Measurements from ENCODE around the gene C14orf180. TPM values are rescaled to one million over a fixed set of nuclear protein-coding genes. Genes with fewer than 3 reads are reported as not detected.

The C14orf180 gene
- not detected for total RNA-seq
- polyA plus RNA-seq = not detected

DNA sequence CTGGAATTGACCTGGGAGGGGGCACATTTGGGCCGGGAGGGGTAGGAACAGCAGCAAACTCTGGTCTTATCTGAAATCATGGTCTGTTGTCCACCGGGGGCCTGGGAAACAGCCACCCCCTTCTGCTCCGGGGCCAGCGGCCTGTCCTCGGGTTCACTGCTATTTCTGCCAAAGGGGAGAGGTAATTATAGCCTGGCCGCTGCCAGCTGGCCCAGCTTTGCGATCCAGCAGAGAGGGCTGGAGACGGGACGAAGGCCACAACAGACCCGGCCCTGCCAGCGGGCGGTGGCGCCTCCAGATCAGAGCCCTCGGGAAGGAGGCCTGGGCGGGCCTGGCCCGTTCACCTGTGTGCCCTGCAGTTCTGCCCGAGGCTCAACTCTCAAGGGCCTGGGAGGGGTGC, at the start of gene C14orf180:
Gene C14orf180, plus strand, starts transcription at position 258 of the 400 bp plus-strand sequence. CDS start 6,667 bp downstream, outside the sequence.
- POLR2A ChIA-PET (ENCODE audit: partially characterized antibody) = no interaction called here
- Mint-ChIP-seq H3K9me3 (no peaks in the 10 kb centered on the region), H3K27ac (no peak within 1 kb of the TSS), H3K4me3 (no peak within 1 kb of the TSS), H3K36me3 (no peaks in the 10 kb centered on the region), H3K27me3 (peaks cover 4% of the 10 kb centered on the region in 2 donors), H3K4me1 (no peaks in the 10 kb centered on the region)
- Histone ChIP-seq H3K36me3 (ENCODE audit: insufficient read depth, low read length) (no peaks in the 10 kb centered on the region), H3K4me1 (ENCODE audit: insufficient read depth, low read length) (no peaks in the 10 kb centered on the region), H3K27ac (ENCODE audit: low read depth, low read length) (no peak within 1 kb of the TSS), H3K4me3 (ENCODE audit: low read length in 2 of 2) (no peak within 1 kb of the TSS), H3K27me3 (ENCODE audit: insufficient read depth, low read length) (no peaks in the 10 kb centered on the region), H3K9me3 (ENCODE audit: control insufficient read depth in 1 of 2, low read length in 2 of 2) (no peaks in the 10 kb centered on the region)
- DNase-seq = no peak
- CTCF ChIA-PET (ENCODE audit: partially characterized antibody) = no interaction called here
- intact Hi-C loops (cut with micrococcal nuclease) = no loop called here

DNA sequence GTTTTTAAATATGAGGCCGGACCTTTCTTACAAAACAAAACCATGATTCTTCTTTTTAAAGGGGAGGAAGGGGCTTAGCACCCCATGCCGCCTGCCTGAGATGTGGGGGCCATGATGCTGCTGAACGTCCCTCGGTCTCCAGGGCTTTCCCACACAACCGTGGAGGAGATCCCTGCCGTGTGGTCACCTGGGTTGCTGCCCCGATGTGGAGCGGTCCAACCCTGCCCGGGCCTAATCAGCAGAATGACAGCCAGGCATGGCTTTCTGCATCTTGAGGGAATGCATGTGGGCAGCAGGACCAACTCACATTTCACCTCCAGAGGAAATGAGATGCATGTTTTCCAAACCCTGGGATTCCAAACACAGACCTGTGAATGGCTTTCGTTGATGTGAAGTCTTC, 48.9 kb upstream of the C14orf180 start:
- H3K4me3 Mint-ChIP-seq = no peak overlapping the region
- POLR2A ChIA-PET (ENCODE audit: partially characterized antibody) = no interaction called here
- H3K27me3 Mint-ChIP-seq = peaks cover 0 to 12% of the 10 kb centered on the region in 2 donors
- Histone ChIP-seq H3K27me3 (ENCODE audit: insufficient read depth, low read length) (no peaks in the 10 kb centered on the region), H3K9me3 (ENCODE audit: control insufficient read depth in 1 of 2, low read length in 2 of 2) (peaks cover 0 to 3% of the 10 kb centered on the region in 2 donors), H3K4me1 (ENCODE audit: insufficient read depth, low read length) (no peaks in the 10 kb centered on the region), H3K4me3 (ENCODE audit: low read length in 2 of 2) (no peak overlapping the region), H3K27ac (ENCODE audit: low read depth, low read length) (no peak overlapping the region), H3K36me3 (ENCODE audit: insufficient read depth, low read length) (no peaks in the 10 kb centered on the region)
- H3K36me3 Mint-ChIP-seq = peaks cover 0 to 3% of the 10 kb centered on the region in 2 donors
- H3K27ac Mint-ChIP-seq = no peak overlapping the region
- H3K9me3 Mint-ChIP-seq = peaks cover 6 to 38% (median 21%) of the 10 kb centered on the region in 8 donors
- H3K4me1 Mint-ChIP-seq = peaks cover 0 to 19% (median 8%) of the 10 kb centered on the region in 4 donors
- intact Hi-C loops (cut with micrococcal nuclease) = no loop called here
- DNase-seq = no peak
- CTCF ChIA-PET (ENCODE audit: partially characterized antibody) = no interaction called here

DNA sequence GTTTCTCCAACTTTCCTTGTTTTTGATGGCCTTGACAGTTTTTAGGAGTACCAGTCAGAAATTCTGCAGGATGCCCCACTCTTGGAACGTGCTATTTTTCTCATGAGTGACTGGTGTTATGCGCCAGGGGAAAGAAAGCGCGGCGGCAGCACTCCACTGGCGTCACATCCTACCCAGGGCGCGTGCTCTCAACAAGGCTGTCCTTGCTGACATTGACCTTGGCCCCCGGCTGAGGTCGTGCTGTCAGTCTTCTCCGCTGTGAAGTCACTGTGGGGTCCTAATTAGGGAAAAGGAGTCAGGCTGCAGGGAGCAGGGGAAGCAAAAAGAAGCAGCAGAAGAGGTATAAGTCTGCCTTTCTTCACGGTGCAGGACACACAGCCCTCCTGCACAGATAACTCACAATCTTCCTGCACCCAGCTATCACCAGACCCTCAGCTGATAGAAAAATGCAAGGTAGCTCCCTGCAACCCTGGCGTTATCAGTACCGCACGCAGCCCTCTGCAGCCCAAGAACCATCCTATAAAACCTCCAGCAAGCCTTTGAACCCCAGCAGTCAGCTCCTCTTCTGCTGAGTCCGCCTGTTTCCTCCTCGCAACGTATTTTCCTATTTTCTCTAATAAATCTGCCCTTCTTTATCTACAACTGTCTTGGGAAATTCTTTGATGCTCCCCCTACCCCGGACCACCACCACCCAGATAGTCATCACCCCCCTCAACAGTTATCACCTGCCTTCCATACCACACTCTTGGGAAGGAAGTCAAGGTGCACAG, 48.0 kb upstream of the C14orf180 start:
- Mint-ChIP-seq H3K9me3 (peaks cover 6 to 41% (median 21%) of the 10 kb centered on the region in 8 donors), H3K4me3 (no peak overlapping the region), H3K36me3 (peaks cover 0 to 3% of the 10 kb centered on the region in 2 donors), H3K27ac (peak overlapping the region in 1 of 7 donors; percentile 1), H3K4me1 (peaks cover 0 to 19% (median 8%) of the 10 kb centered on the region in 4 donors), H3K27me3 (peaks cover 0 to 12% of the 10 kb centered on the region in 2 donors)
- no peak overlapping the region for H3K4me3 ChIP-seq (ENCODE audit: low read length in 2 of 2)
- CTCF ChIA-PET (ENCODE audit: partially characterized antibody) = no interaction called here
- H3K27me3 ChIP-seq (ENCODE audit: insufficient read depth, low read length) = no peaks in the 10 kb centered on the region
- no peak for DNase-seq
- H3K9me3 ChIP-seq (ENCODE audit: control insufficient read depth in 1 of 2, low read length in 2 of 2) = peaks cover 0 to 3% of the 10 kb centered on the region in 2 donors
- H3K27ac ChIP-seq (ENCODE audit: low read depth, low read length) = no peak overlapping the region
- no peaks in the 10 kb centered on the region for H3K4me1 ChIP-seq (ENCODE audit: insufficient read depth, low read length)
- intact Hi-C loops (cut with micrococcal nuclease) = no loop called here
- POLR2A ChIA-PET (ENCODE audit: partially characterized antibody) = no interaction called here
- no peaks in the 10 kb centered on the region for H3K36me3 ChIP-seq (ENCODE audit: insufficient read depth, low read length)

DNA sequence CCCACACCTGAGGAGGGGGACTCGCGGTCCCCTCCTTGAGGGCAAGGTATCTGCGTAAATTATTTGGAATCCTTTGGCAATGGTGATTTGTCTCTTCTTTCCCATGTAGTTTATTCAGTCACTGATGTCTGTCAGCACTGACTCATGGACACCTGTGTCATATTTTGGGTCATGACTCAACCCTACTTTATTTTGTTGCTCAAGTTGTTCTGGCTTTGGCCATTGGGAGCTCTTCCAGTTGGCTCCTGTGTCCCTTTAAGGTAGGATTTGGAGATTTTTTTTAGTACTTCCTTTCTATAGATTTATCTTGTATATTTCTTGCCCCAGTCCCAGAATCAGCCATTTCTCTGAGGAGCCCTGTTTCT, 47.4 kb upstream of the C14orf180 start:
- H3K27ac ChIP-seq (ENCODE audit: low read depth, low read length) = no peak overlapping the region
- intact Hi-C loops (cut with micrococcal nuclease) = no loop called here
- no peak overlapping the region for H3K4me3 ChIP-seq (ENCODE audit: low read length in 2 of 2)
- no peaks in the 10 kb centered on the region for H3K4me1 ChIP-seq (ENCODE audit: insufficient read depth, low read length)
- CTCF ChIA-PET (ENCODE audit: partially characterized antibody) = no interaction called here
- no peak overlapping the region for H3K4me3 Mint-ChIP-seq
- H3K27me3 Mint-ChIP-seq = peaks cover 2 to 12% of the 10 kb centered on the region in 2 donors
- no peak for DNase-seq
- POLR2A ChIA-PET (ENCODE audit: partially characterized antibody) = no interaction called here
- no peaks in the 10 kb centered on the region for H3K36me3 ChIP-seq (ENCODE audit: insufficient read depth, low read length)
- peaks cover 4 to 41% (median 19%) of the 10 kb centered on the region in 8 donors for H3K9me3 Mint-ChIP-seq
- peaks cover 0 to 3% of the 10 kb centered on the region in 2 donors for H3K36me3 Mint-ChIP-seq
- peaks cover 0 to 3% of the 10 kb centered on the region in 2 donors for H3K9me3 ChIP-seq (ENCODE audit: control insufficient read depth in 1 of 2, low read length in 2 of 2)
- H3K27me3 ChIP-seq (ENCODE audit: insufficient read depth, low read length) = no peaks in the 10 kb centered on the region
- H3K27ac Mint-ChIP-seq = no peak overlapping the region
- peaks cover 0 to 13% (median 8%) of the 10 kb centered on the region in 4 donors for H3K4me1 Mint-ChIP-seq

DNA sequence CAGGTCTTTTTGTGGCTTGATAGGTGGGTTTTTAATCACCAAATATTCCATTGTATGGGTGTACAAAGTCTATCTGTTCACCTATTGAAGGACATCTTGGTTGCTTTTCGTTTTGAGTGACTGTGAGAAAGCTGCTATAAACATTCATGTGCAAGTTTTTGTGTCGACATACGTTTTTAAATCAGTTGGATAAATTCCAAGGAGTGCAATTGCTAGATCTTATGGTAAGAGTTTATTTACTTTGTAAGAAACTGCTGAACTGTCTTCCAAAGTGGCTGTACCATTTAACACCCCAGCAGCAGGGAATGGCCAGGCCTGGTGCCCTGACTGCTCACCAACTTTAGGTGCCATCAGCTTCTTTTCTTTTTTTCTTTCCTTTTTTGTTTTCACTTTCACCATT, 45.5 kb upstream of the C14orf180 start:
- Mint-ChIP-seq H3K27me3 (peaks cover 2 to 12% of the 10 kb centered on the region in 2 donors), H3K4me1 (peaks cover 2 to 7% (median 4%) of the 10 kb centered on the region in 4 donors), H3K9me3 (peaks cover 4 to 23% (median 9%) of the 10 kb centered on the region in 8 donors), H3K4me3 (no peak overlapping the region), H3K36me3 (no peaks in the 10 kb centered on the region), H3K27ac (no peak overlapping the region)
- intact Hi-C loops (cut with micrococcal nuclease) = no loop called here
- ChIA-PET POLR2A (ENCODE audit: partially characterized antibody) (interaction anchor here (0.7 kb wide), 1 partner anchor 412 kb away, joined by 3 read pairs; no protein-coding TSS in a partner anchor), CTCF (ENCODE audit: partially characterized antibody) (no interaction called here)
- DNase-seq = no peak
- Histone ChIP-seq H3K4me3 (ENCODE audit: low read length in 2 of 2) (no peak overlapping the region), H3K27me3 (ENCODE audit: insufficient read depth, low read length) (no peaks in the 10 kb centered on the region), H3K27ac (ENCODE audit: low read depth, low read length) (no peak overlapping the region), H3K9me3 (ENCODE audit: control insufficient read depth in 1 of 2, low read length in 2 of 2) (peaks cover 0 to 3% of the 10 kb centered on the region in 2 donors), H3K36me3 (ENCODE audit: insufficient read depth, low read length) (no peaks in the 10 kb centered on the region), H3K4me1 (ENCODE audit: insufficient read depth, low read length) (peaks cover 10% of the 10 kb centered on the region)

DNA sequence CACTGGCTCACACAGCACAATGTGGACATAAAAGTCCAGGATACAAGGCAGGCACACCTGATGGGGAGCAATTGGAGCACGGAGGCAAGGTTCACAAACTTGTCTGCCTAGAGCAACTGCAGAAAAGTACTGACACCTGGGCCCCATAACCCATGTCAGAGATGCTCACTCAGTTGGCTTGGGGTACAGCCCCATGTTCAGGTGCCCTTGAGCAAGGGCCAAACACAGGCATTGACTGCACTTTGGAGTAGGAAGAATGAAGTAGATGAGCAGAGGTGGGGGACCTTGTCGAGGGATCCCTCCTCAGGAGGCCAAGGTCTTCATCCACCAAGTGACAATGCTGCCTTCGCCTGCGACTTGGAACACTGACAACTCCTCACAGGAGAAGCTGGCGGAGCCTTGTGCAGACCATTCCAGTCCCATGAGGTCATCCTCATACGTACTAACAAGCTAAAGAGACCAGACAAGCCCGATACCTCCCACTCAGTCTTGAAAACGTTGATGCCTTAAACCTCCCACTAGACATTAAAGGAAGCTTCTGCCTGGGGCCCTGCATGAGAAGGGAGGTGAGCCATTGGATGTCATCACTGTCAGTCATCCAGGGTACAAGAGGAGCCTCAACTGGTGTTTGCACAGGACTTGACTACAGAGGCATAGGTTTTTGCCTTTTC, 42.5 kb upstream of the C14orf180 start:
- Mint-ChIP-seq H3K27ac (no peak overlapping the region), H3K36me3 (no peaks in the 10 kb centered on the region), H3K9me3 (peaks cover 2 to 20% (median 7%) of the 10 kb centered on the region in 8 donors), H3K27me3 (peaks cover 4 to 5% of the 10 kb centered on the region in 2 donors), H3K4me3 (no peak overlapping the region), H3K4me1 (peaks cover 2 to 7% (median 4%) of the 10 kb centered on the region in 4 donors)
- Histone ChIP-seq H3K27me3 (ENCODE audit: insufficient read depth, low read length) (no peaks in the 10 kb centered on the region), H3K4me3 (ENCODE audit: low read length in 2 of 2) (no peak overlapping the region), H3K4me1 (ENCODE audit: insufficient read depth, low read length) (peaks cover 10% of the 10 kb centered on the region), H3K9me3 (ENCODE audit: control insufficient read depth in 1 of 2, low read length in 2 of 2) (peaks cover 0 to 3% of the 10 kb centered on the region in 2 donors), H3K36me3 (ENCODE audit: insufficient read depth, low read length) (no peaks in the 10 kb centered on the region), H3K27ac (ENCODE audit: low read depth, low read length) (no peak overlapping the region)
- intact Hi-C loops (cut with micrococcal nuclease) = no loop called here
- no peak for DNase-seq
- ChIA-PET CTCF (ENCODE audit: partially characterized antibody) (no interaction called here), POLR2A (ENCODE audit: partially characterized antibody) (no interaction called here)

DNA sequence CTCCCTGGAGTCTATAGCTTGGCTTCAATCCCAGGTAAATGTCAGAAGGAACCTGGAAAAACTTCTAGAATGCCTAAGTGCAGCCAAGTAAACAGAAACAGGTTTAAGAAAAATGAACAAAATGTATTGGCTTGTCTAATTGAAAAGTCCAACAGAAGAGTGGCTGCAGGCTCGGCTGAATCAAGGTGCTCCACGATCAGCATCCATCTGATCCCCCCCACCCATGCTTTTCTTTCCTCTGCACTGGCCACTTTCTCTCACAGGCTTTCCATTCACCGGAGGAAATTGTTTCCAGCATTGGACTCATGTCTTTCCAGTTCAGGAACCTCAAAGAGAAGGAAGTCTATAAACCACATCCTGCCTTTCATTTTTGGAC, 42.0 kb upstream of the C14orf180 start:
- Mint-ChIP-seq H3K4me3 (peak overlapping the region in 2 of 8 donors; percentile 9 to 48), H3K36me3 (no peaks in the 10 kb centered on the region), H3K27ac (no peak overlapping the region), H3K9me3 (peaks cover 2 to 20% (median 7%) of the 10 kb centered on the region in 8 donors), H3K4me1 (peaks cover 2 to 7% (median 4%) of the 10 kb centered on the region in 4 donors), H3K27me3 (peaks cover 3 to 5% of the 10 kb centered on the region in 2 donors)
- H3K9me3 ChIP-seq (ENCODE audit: control insufficient read depth in 1 of 2, low read length in 2 of 2) = peaks cover 0 to 3% of the 10 kb centered on the region in 2 donors
- intact Hi-C loops (cut with micrococcal nuclease) = no loop called here
- no peak for DNase-seq
- H3K4me3 ChIP-seq (ENCODE audit: low read length in 2 of 2) = no peak overlapping the region
- no peaks in the 10 kb centered on the region for H3K36me3 ChIP-seq (ENCODE audit: insufficient read depth, low read length)
- no peaks in the 10 kb centered on the region for H3K27me3 ChIP-seq (ENCODE audit: insufficient read depth, low read length)
- ChIA-PET CTCF (ENCODE audit: partially characterized antibody) (no interaction called here), POLR2A (ENCODE audit: partially characterized antibody) (no interaction called here)
- H3K27ac ChIP-seq (ENCODE audit: low read depth, low read length) = no peak overlapping the region
- H3K4me1 ChIP-seq (ENCODE audit: insufficient read depth, low read length) = peaks cover 10% of the 10 kb centered on the region
